C4-2B (cell line): ENCODE measurements around the gene SRBD1.

Source experiments
- CTCF ChIP-seq: fragments of 450-650 bp; conservative IDR thresholded peaks from 2 replicates; pipeline ENCODE4 v1.5.1; 2017; ENCODE audit warnings: mild to moderate bottlenecking
- ZFX ChIP-seq: fragments of 450-650 bp; IDR thresholded peaks from 2 replicates; pipeline ENCODE4 v1.6.1; 2017

- TF ChIP-seq CTCF: no peak
- TF ChIP-seq ZFX: no peak
Observed at GRCh38 chr2:45390861-45391260, 220.2 kb downstream of the SRBD1 start.
